Activated T-helper 1 cell treated with Interleukin-2 at 50 U/mL for 16 hours (primary cell): ENCODE results near the gene ZNF554.
"Not testable (repeated sequence)": the region's sequence is repeated elsewhere in the genome, so short reads cannot be mapped to it uniquely, and the experiment has no call there.

Source experiments
- DNase-seq: peaks from one replicate; pipeline ENCODE4 v3.0.0-alpha.2; 2020; ENCODE audit warnings: low read depth

ZNF554 gene

GRCh38 chr19:2867025-2867991, 47.6 kb downstream of the ZNF554 start, which contains the start of gene ZNF556:
Gene ZNF556 (plus strand): TSS chr19:2867335. CDS start chr19:2867422, 87 bp downstream.
- DNase-seq = no peak

- DNase-seq = no peak
Measured at GRCh38 chr19:2869618-2870017, 50.0 kb downstream of the ZNF554 start.

GRCh38 chr19:2872175-2872574, 52.5 kb downstream of the ZNF554 start:
- DNase-seq = not testable (repeated sequence)

- no peak for DNase-seq
Measured at GRCh38 chr19:2877398-2878331, 58.0 kb downstream of the ZNF554 start.

DNA sequence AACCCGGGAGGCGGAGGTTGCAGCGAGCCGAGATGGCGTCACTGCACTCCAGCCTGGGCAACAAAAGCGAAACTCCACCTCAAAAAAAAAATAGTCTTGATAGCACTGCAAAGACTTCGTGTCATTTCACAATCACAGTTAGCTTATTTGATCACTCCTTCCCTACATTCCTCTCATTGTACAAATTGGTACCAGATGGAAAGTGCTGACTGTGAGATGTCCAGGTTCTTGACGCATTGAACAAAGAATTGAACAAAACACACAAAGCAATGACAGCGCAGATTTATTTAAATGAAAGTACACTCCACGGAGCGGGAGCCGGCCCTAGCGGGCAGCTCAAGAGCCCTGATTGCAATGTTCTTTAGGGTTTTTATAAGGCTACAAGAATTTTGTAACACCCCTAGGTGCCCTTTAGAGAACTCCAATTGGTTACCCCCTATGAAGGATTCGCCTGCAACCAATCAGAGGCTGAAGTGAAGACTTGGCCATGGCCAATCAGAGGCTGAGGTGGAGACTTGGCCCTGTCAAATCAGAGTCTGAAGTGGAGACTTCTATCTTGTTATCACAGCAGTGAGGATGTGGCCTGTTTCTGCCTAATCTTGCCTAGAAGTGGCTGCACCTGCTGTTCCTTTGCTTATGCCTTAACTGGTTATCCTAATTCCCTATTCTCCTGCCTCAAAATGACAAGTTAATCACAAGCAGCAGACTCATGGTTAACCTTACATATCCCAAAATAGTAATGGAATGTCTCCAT, 64.2 kb downstream of the ZNF554 start:
- no peak for DNase-seq

DNA sequence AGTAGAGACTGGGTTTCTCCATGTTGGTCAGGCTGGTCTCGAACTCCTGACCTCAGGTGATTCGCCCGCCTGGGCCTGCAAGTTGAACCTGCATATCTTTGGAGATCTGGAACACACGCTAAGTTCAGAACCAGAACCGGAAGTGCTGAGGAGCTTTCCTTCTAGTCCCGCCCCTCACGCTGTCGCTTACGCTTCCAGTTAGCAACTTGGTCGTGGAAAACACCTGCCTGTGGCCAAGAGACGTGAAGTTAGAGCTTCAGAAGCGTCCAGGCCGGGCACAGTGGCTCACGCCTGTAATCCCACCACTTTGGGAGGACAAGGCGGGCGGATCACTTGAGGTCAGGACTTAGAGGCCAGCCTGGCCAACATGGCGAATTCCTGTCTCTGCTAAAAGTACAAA, 66.1 kb downstream of the ZNF554 start:
- DNase-seq = no peak
